AG04450 (cell line): ENCODE measurements around the gene USP20. TPM values are rescaled to one million over a fixed set of nuclear protein-coding genes. Genes with fewer than 3 reads are reported as not detected.

ENCODE experiments used
- CTCF ChIA-PET: fragments of 300-600, 350-600 bp; formaldehyde crosslinking; extraction: SDS; loops from one replicate; lab custom pipeline; 2022; ENCODE audit warnings: antibody characterized with exemption, inconsistent platforms; lab: Charles Lee
- POLR2A ChIA-PET: fragments of 350-600 bp; formaldehyde crosslinking; extraction: SDS; loops from one replicate; lab custom pipeline; 2021; ENCODE audit warnings: antibody characterized with exemption, inconsistent platforms; lab: Yijun Ruan, JAX
- DNase-seq: peaks from one replicate; pipeline ENCODE4 v3.0.0-alpha.2; 2011; ENCODE audit warnings: low read depth, low spot score
- H3K27ac ChIP-seq: one replicate; pipeline ENCODE4 v1.5.1; 2012; ENCODE audit warnings: low read depth, low read length, control low read depth
- H3K27me3 ChIP-seq: one replicate; pipeline ENCODE4 v1.6.0; 2012; ENCODE audit warnings: low read length; ENCODE audit not compliant: control insufficient read depth, insufficient read depth
- H3K4me3 ChIP-seq: 2 replicates; pipeline ENCODE4 v1.5.1; 2011; ENCODE audit warnings: mild to moderate bottlenecking, low read depth, low read length, control low read depth
- H3K9me3 ChIP-seq: 2 replicates; pipeline ENCODE4 v1.5.1; 2012; ENCODE audit warnings: low read length; ENCODE audit not compliant: control insufficient read depth, insufficient read depth
- CTCF ChIP-seq: IDR thresholded peaks from 2 replicates; pipeline ENCODE4 v1.5.1; 2011; ENCODE audit warnings: low read depth, low read length, control low read depth, inconsistent platforms
- polyA plus RNA-seq: library from polyadenylated mRNA; depleted of rRNA; stranded (reverse); fragments of >200 nt; gene quantifications from 2 replicates; pipeline ENCODE4 v1.2.3, GENCODE V29; 2011; rRNA removed
- small RNA-seq: library from RNA; depleted of rRNA; stranded (forward); fragments of <200 nt; gene quantifications from one replicate; pipeline ENCODE3, GENCODE V24; 2012; ENCODE audit warnings: low read depth; ENCODE audit not compliant: insufficient read length

The USP20 gene
- polyA plus RNA-seq, 1 experiment: 10.3 TPM

GRCh38 chr9:129930743-129931142, 95.5 kb downstream of the USP20 start:
- POLR2A ChIA-PET: no interaction called here

More at GRCh38 chr9:129930743-129931142, 95.5 kb downstream of the USP20 start:
- no peak overlapping the region for H3K4me3 ChIP-seq
- H3K27me3 ChIP-seq: no peaks in the 10 kb centered on the region
- no peaks in the 10 kb centered on the region for H3K9me3 ChIP-seq
- DNase-seq: no peak
- no peak for TF ChIP-seq CTCF
- no peak overlapping the region for H3K27ac ChIP-seq
- CTCF ChIA-PET: no interaction called here

Small RNA genes within 50 kb of the gene (small RNA-seq; reads per million reads assigned to genes)
- not detected for gene MIR6855

Other genes with a start within 250 kb of the USP20 start
- gene C9orf50, start 214.4 kb upstream of the USP20 start, polyA plus RNA-seq: 0.26 and 0.30 TPM in 2 replicates
- gene NTMT1, start 209.3 kb upstream of the USP20 start, polyA plus RNA-seq: 49.3 and 50.4 TPM in 2 replicates
- gene ASB6, start 193.3 kb upstream of the USP20 start, polyA plus RNA-seq: 11.6 and 15.3 TPM in 2 replicates
- 8.3 and 15.0 TPM in 2 replicates for gene PRRX2, start 169.8 kb upstream of the USP20 start, polyA plus RNA-seq
- 17.0 and 21.4 TPM in 2 replicates for gene PTGES, start 82.4 kb upstream of the USP20 start, polyA plus RNA-seq
- gene TOR1B, start 32.3 kb upstream of the USP20 start, polyA plus RNA-seq: 26.3 and 31.0 TPM in 2 replicates
- gene TOR1A, start 11.3 kb upstream of the USP20 start, polyA plus RNA-seq: 72.0 and 78.5 TPM in 2 replicates
- 51.4 and 66.8 TPM in 2 replicates for gene C9orf78, start 183 bp upstream of the USP20 start, polyA plus RNA-seq
- gene FNBP1, start 207.7 kb downstream of the USP20 start, polyA plus RNA-seq: 19.1 and 22.3 TPM in 2 replicates
- gene GPR107, start 218.4 kb downstream of the USP20 start, polyA plus RNA-seq: 39.3 and 45.1 TPM in 2 replicates